HEK293 (cell line): ENCODE measurements around the gene SCYGR3.

Source experiments
- CTCF ChIA-PET: fragments of 350-600 bp; formaldehyde crosslinking; extraction: SDS; loops from one replicate; lab custom pipeline; 2021; ENCODE audit warnings: antibody characterized with exemption; lab: Yijun Ruan, JAX
- POLR2A ChIA-PET: fragments of 300-600 bp; formaldehyde crosslinking; extraction: SDS; loops from one replicate; lab custom pipeline; 2020; ENCODE audit warnings: antibody characterized with exemption, inconsistent platforms; lab: Yijun Ruan, JAX
- H3K27ac ChIP-seq: fragments of 200-500 bp; sonication (Bioruptor generic); 2 replicates; pipeline ENCODE4 v1.5.1; 2014; ENCODE audit warnings: low read depth, low read length, control low read depth, inconsistent platforms; ENCODE audit errors: extremely low read depth
- H3K36me3 ChIP-seq, 2 experiments: fragments of 200-500 bp in 1 of 2; sonication (Bioruptor generic) in 1 of 2; 1 replicate in 1 of 2; 2 replicates in 1 of 2; pipeline ENCODE4 v1.5.1; 2014 to 2017; ENCODE audit warnings: inconsistent platforms in 2 of 2, low read length in 2 of 2; ENCODE audit not compliant: control insufficient read depth in 2 of 2, insufficient read depth in 1 of 2
- H3K4me1 ChIP-seq: fragments of 200-500 bp; sonication (Bioruptor generic); 2 replicates; pipeline ENCODE4 v1.5.1; 2014; ENCODE audit warnings: mild to moderate bottlenecking, low read length, inconsistent platforms; ENCODE audit not compliant: control insufficient read depth, insufficient read depth
- H3K4me3 ChIP-seq: 2 replicates; pipeline ENCODE4 v1.5.1; 2011; ENCODE audit warnings: low read depth, mild to moderate bottlenecking, control low read depth, low read length, moderate library complexity
- H3K9me3 ChIP-seq: fragments of 200-500 bp; sonication (Bioruptor generic); 2 replicates; pipeline ENCODE4 v1.5.1; 2014; ENCODE audit warnings: low read depth, low read length, inconsistent platforms; ENCODE audit not compliant: control insufficient read depth, insufficient read depth
- GLIS1 ChIP-seq: fragments of 450-650 bp; formaldehyde crosslinking; IDR thresholded peaks from 2 replicates; pipeline ENCODE4 v1.5.1; 2016; ENCODE audit warnings: missing biosample characterization, missing genetic modification characterization
- PRDM10 ChIP-seq: fragments of 450-650 bp; formaldehyde crosslinking; IDR thresholded peaks from 2 replicates; pipeline ENCODE4 v1.5.1; 2016; ENCODE audit warnings: missing biosample characterization, missing genetic modification characterization
- YY2 ChIP-seq: fragments of 450-650 bp; formaldehyde crosslinking; IDR thresholded peaks from 2 replicates; pipeline ENCODE4 v1.5.1; 2016; ENCODE audit warnings: missing biosample characterization, missing genetic modification characterization
- ZBTB48 ChIP-seq: fragments of 450-650 bp; formaldehyde crosslinking; IDR thresholded peaks from 2 replicates; pipeline ENCODE4 v1.5.1; 2016; ENCODE audit warnings: missing biosample characterization, missing genetic modification characterization
- ZFP69B ChIP-seq: fragments of 450-650 bp; formaldehyde crosslinking; IDR thresholded peaks from 2 replicates; pipeline ENCODE4 v1.5.1; 2016; ENCODE audit warnings: missing biosample characterization, missing genetic modification characterization
- ZNF266 ChIP-seq: fragments of 450-650 bp; formaldehyde crosslinking; IDR thresholded peaks from 2 replicates; pipeline ENCODE4 v1.5.1; 2016; ENCODE audit warnings: missing biosample characterization, missing genetic modification characterization, low read depth
- ZNF433 ChIP-seq: fragments of 450-650 bp; formaldehyde crosslinking; IDR thresholded peaks from 2 replicates; pipeline ENCODE4 v1.5.1; 2016; ENCODE audit warnings: missing biosample characterization, missing genetic modification characterization, low read depth
- ZNF518A ChIP-seq: fragments of 450-650 bp; formaldehyde crosslinking; conservative IDR thresholded peaks from 2 replicates; pipeline ENCODE4 v1.5.1; 2016; ENCODE audit warnings: low read depth, missing biosample characterization, missing genetic modification characterization
- ZNF521 ChIP-seq: fragments of 450-650 bp; formaldehyde crosslinking; IDR thresholded peaks from 2 replicates; pipeline ENCODE4 v1.5.1; 2017; ENCODE audit warnings: missing biosample characterization, mild to moderate bottlenecking, missing genetic modification characterization
- ZNF544 ChIP-seq: fragments of 450-650 bp; formaldehyde crosslinking; IDR thresholded peaks from 2 replicates; pipeline ENCODE4 v1.5.0; 2017; ENCODE audit warnings: missing biosample characterization, missing genetic modification characterization
- ZNF571 ChIP-seq: fragments of 450-650 bp; formaldehyde crosslinking; IDR thresholded peaks from 2 replicates; pipeline ENCODE4 v1.5.0; 2017; ENCODE audit warnings: missing biosample characterization, missing genetic modification characterization
- TF ChIP-seq, protein P1 (sequence below): fragments of 450-650 bp; formaldehyde crosslinking; IDR thresholded peaks from 2 replicates; pipeline ENCODE4 v1.5.1; 2016; ENCODE audit warnings: missing biosample characterization, missing genetic modification characterization
- TF ChIP-seq, protein P2 (sequence below): fragments of 450-650 bp; formaldehyde crosslinking; IDR thresholded peaks from 2 replicates; pipeline ENCODE4 v1.5.1; 2016; ENCODE audit warnings: missing biosample characterization, missing genetic modification characterization
- TF ChIP-seq, protein P3 (sequence below): fragments of 450-650 bp; formaldehyde crosslinking; IDR thresholded peaks from 2 replicates; pipeline ENCODE4 v1.5.0; 2017; ENCODE audit warnings: missing biosample characterization, missing genetic modification characterization, borderline replicate concordance
- TF ChIP-seq, protein P4 (sequence below): fragments of 450-650 bp; formaldehyde crosslinking; IDR thresholded peaks from 2 replicates; pipeline ENCODE4 v1.5.1; 2017; ENCODE audit warnings: missing biosample characterization, missing genetic modification characterization
- TF ChIP-seq, protein P5 (sequence below): fragments of 450-650 bp; formaldehyde crosslinking; IDR thresholded peaks from 2 replicates; pipeline ENCODE4 v1.5.1; 2017; ENCODE audit warnings: missing biosample characterization, missing genetic modification characterization

SCYGR3 gene

GRCh38 chr2:227576110-227576509 lies 38.5 kb downstream of the SCYGR3 start:
- TF ChIP-seq ZNF544 (tag by site-specific recombination) (no peak), ZFP69B (no peak), PRDM10 (tag by site-specific recombination) (no peak), ZNF518A (no peak), GLIS1 (tag by site-specific recombination) (no peak), ZNF433 (tag by site-specific recombination) (no peak), ZNF521 (tag by site-specific recombination) (no peak), YY2 (no peak), ZBTB48 (tag by site-specific recombination) (no peak)
- TF ChIP-seq, protein P1, sequence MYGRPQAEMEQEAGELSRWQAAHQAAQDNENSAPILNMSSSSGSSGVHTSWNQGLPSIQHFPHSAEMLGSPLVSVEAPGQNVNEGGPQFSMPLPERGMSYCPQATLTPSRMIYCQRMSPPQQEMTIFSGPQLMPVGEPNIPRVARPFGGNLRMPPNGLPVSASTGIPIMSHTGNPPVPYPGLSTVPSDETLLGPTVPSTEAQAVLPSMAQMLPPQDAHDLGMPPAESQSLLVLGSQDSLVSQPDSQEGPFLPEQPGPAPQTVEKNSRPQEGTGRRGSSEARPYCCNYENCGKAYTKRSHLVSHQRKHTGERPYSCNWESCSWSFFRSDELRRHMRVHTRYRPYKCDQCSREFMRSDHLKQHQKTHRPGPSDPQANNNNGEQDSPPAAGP (tag by site-specific recombination): no peak
- TF ChIP-seq, protein P2, sequence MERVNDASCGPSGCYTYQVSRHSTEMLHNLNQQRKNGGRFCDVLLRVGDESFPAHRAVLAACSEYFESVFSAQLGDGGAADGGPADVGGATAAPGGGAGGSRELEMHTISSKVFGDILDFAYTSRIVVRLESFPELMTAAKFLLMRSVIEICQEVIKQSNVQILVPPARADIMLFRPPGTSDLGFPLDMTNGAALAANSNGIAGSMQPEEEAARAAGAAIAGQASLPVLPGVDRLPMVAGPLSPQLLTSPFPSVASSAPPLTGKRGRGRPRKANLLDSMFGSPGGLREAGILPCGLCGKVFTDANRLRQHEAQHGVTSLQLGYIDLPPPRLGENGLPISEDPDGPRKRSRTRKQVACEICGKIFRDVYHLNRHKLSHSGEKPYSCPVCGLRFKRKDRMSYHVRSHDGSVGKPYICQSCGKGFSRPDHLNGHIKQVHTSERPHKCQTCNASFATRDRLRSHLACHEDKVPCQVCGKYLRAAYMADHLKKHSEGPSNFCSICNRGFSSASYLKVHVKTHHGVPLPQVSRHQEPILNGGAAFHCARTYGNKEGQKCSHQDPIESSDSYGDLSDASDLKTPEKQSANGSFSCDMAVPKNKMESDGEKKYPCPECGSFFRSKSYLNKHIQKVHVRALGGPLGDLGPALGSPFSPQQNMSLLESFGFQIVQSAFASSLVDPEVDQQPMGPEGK (tag by site-specific recombination): no peak
- ChIA-PET CTCF (interaction anchor here (0.6 kb wide), 1 partner anchor 169 kb away, joined by 3 read pairs; no protein-coding TSS in a partner anchor), POLR2A (no interaction called here)

DNA sequence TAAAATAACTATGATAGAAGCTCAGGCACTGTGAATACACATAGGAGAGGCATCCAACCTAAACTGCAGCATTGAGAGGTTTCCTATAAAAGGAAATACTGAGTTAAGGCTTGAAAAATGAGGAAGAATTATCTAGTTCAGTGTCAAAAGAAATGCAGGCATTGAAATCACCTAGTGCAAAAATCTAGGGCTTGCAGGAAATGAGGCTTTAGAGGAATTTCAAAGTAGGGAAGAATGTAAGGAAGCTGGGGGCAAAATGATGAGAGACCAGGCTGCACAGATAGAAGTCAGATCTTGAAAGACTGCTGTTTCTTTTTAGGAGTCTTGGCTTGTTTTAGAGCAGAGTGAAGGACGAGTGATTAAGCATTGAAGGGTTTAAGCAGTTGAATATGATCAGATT lies 44.0 kb downstream of the SCYGR3 start:
- CTCF ChIA-PET: no interaction called here
- POLR2A ChIA-PET: no interaction called here
- TF ChIP-seq, protein P3, sequence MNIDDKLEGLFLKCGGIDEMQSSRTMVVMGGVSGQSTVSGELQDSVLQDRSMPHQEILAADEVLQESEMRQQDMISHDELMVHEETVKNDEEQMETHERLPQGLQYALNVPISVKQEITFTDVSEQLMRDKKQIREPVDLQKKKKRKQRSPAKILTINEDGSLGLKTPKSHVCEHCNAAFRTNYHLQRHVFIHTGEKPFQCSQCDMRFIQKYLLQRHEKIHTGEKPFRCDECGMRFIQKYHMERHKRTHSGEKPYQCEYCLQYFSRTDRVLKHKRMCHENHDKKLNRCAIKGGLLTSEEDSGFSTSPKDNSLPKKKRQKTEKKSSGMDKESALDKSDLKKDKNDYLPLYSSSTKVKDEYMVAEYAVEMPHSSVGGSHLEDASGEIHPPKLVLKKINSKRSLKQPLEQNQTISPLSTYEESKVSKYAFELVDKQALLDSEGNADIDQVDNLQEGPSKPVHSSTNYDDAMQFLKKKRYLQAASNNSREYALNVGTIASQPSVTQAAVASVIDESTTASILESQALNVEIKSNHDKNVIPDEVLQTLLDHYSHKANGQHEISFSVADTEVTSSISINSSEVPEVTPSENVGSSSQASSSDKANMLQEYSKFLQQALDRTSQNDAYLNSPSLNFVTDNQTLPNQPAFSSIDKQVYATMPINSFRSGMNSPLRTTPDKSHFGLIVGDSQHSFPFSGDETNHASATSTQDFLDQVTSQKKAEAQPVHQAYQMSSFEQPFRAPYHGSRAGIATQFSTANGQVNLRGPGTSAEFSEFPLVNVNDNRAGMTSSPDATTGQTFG: no peak
- TF ChIP-seq, protein P4, sequence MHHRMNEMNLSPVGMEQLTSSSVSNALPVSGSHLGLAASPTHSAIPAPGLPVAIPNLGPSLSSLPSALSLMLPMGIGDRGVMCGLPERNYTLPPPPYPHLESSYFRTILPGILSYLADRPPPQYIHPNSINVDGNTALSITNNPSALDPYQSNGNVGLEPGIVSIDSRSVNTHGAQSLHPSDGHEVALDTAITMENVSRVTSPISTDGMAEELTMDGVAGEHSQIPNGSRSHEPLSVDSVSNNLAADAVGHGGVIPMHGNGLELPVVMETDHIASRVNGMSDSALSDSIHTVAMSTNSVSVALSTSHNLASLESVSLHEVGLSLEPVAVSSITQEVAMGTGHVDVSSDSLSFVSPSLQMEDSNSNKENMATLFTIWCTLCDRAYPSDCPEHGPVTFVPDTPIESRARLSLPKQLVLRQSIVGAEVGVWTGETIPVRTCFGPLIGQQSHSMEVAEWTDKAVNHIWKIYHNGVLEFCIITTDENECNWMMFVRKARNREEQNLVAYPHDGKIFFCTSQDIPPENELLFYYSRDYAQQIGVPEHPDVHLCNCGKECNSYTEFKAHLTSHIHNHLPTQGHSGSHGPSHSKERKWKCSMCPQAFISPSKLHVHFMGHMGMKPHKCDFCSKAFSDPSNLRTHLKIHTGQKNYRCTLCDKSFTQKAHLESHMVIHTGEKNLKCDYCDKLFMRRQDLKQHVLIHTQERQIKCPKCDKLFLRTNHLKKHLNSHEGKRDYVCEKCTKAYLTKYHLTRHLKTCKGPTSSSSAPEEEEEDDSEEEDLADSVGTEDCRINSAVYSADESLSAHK: no peak
- TF ChIP-seq, protein P5, sequence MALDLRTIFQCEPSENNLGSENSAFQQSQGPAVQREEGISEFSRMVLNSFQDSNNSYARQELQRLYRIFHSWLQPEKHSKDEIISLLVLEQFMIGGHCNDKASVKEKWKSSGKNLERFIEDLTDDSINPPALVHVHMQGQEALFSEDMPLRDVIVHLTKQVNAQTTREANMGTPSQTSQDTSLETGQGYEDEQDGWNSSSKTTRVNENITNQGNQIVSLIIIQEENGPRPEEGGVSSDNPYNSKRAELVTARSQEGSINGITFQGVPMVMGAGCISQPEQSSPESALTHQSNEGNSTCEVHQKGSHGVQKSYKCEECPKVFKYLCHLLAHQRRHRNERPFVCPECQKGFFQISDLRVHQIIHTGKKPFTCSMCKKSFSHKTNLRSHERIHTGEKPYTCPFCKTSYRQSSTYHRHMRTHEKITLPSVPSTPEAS (tag by site-specific recombination): no peak
- TF ChIP-seq ZNF571 (tag by site-specific recombination): no peak
- no peak for TF ChIP-seq ZNF266 (tag by site-specific recombination)

More at GRCh38 chr2:227576110-227576509, 38.5 kb downstream of the SCYGR3 start:
- Histone ChIP-seq H3K27ac (no peak overlapping the region), H3K4me3 (no peak overlapping the region), H3K9me3 (no peaks in the 10 kb centered on the region), H3K36me3 (no peaks in the 10 kb centered on the region), H3K4me1 (no peaks in the 10 kb centered on the region; the same call in 1 of the 2 replicates)

More for the DNA sequence above, 44.0 kb downstream of the SCYGR3 start:
- Histone ChIP-seq H3K4me1 (no peaks in the 10 kb centered on the region), H3K9me3 (no peaks in the 10 kb centered on the region), H3K27ac (no peak overlapping the region), H3K36me3 (no peaks in the 10 kb centered on the region), H3K4me3 (no peak overlapping the region)
